22Rv1 (cell line): Measurements from ENCODE around the gene AUTS2.

ENCODE experiments used
- H3K27ac ChIP-seq: fragments of 450-650 bp; 2 replicates; pipeline ENCODE4 v1.5.1; 2017
- ZFX ChIP-seq: fragments of 450-650 bp; IDR thresholded peaks from 2 replicates; pipeline ENCODE4 v1.6.1; 2017; ENCODE audit warnings: antibody characterized with exemption, borderline replicate concordance
- TF ChIP-seq, protein P1 (sequence below): fragments of 450-650 bp; IDR thresholded peaks from 2 replicates; pipeline ENCODE4 v1.5.1; 2017; ENCODE audit warnings: mild to moderate bottlenecking

Gene AUTS2

DNA sequence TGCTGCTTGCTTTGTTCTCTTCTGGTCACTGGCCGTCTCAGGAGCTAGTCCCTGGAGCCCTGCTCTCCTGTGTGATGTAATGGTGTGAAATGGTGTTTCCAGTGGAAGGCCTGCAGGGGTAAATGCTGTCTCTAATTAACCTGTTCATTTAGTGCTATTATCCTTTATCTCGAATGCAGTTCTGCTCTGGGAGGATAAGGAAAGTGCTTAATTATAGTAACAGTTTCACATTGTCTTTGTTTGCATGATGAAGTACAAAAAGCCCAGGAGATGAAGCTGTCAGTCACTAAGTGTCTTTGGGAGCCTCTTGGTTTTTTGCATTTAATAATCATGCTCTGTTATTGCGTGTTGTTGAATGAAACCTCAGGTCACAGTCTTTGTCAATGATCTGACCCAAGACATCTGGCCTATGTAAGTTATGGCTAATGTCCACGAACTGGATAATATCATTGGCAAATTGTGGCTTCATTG, 778.3 kb downstream of the AUTS2 start:
- H3K27ac ChIP-seq = no peak overlapping the region
- TF ChIP-seq ZFX = no peak
- TF ChIP-seq, protein P1, sequence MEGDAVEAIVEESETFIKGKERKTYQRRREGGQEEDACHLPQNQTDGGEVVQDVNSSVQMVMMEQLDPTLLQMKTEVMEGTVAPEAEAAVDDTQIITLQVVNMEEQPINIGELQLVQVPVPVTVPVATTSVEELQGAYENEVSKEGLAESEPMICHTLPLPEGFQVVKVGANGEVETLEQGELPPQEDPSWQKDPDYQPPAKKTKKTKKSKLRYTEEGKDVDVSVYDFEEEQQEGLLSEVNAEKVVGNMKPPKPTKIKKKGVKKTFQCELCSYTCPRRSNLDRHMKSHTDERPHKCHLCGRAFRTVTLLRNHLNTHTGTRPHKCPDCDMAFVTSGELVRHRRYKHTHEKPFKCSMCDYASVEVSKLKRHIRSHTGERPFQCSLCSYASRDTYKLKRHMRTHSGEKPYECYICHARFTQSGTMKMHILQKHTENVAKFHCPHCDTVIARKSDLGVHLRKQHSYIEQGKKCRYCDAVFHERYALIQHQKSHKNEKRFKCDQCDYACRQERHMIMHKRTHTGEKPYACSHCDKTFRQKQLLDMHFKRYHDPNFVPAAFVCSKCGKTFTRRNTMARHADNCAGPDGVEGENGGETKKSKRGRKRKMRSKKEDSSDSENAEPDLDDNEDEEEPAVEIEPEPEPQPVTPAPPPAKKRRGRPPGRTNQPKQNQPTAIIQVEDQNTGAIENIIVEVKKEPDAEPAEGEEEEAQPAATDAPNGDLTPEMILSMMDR = no peak

DNA sequence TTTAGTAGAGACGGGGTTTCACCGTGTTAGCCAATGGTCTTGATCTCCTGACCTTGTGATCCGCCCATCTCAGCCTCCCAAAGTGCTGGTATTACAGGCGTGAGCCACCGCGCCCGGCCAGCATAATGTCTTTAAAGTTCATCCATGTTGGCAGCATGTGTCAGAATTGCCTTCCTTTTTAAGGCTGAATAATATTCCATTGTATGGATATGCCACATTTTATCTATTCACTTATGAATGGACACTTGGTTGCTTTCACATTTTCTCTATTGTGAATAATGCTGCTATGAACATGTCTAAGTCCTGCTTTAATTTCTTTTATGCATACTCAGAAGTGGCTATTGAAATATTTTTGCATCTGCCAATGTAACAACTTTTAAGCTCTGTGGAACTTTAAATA, 779.7 kb downstream of the AUTS2 start:
- no peak overlapping the region for H3K27ac ChIP-seq
- TF ChIP-seq, protein P1 = no peak
- TF ChIP-seq ZFX = no peak

DNA sequence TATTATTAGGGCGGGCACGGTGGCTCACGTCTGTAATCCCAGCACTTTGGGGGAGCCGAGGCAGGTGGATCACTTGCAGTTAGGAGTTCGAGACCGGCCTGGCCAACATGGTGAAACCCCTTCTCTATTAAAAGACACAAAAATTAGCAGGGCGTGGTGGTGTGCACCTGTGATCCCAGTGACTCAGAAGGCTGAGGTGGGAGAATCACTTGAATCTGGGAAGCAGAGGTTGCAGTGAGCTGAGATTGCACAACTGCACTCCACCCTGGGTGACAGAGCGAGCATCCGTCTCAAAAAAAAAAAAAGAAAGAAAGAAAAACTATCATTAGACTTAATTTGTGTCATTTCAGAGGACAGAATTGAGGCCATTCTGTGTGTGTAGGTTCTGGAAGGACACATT, 780.9 kb downstream of the AUTS2 start:
- TF ChIP-seq, protein P1 = no peak
- TF ChIP-seq ZFX = no peak
- H3K27ac ChIP-seq = no peak overlapping the region

GRCh38 chr7:70380421-70381015, 782.2 kb downstream of the AUTS2 start:
- no peak overlapping the region for H3K27ac ChIP-seq
- TF ChIP-seq, protein P1 = no peak
- no peak for TF ChIP-seq ZFX

DNA sequence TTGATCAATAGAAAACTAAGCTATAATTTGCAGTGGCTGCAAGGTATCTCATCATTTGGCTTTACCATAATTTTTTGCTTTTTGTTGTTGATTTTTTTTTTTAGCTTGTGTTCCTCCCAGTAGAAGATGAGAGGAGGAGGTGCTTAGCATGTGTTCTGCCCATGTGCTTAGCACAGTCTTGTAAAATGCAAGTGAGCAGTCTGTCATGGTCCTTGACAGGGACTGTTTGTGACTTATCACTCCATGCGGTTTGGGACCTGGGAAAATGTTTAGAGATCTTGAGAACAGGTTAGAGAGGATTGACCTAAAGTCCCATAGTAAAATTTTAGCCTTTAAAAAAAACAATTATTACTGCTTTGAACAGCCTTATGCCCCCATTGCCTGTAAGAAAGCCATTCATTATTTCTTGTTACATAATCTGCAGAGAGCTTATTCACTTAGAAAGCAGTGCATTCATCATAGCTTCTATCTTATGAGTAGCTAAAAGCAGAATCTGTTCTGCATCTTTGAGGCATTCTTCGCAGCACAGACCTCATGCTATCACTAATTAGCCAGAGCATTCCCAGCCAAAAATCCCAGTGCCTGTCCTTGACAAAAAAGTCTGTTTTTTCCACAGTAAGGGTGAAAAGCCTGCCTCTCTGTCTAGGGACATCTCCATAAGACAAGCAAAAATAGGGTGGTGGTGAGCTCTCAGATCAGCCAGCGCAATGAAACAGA, 784.9 kb downstream of the AUTS2 start:
- no peak overlapping the region for H3K27ac ChIP-seq
- no peak for TF ChIP-seq ZFX

- H3K27ac ChIP-seq = no peak overlapping the region
- TF ChIP-seq, protein P1 = no peak
- no peak for TF ChIP-seq ZFX
These were observed 785.7 kb downstream of the AUTS2 start for GRCh38 chr7:70384024-70384423.

- TF ChIP-seq ZFX = no peak
- TF ChIP-seq, protein P1 = no peak
- H3K27ac ChIP-seq = no peak overlapping the region
These were observed 786.6 kb downstream of the AUTS2 start for GRCh38 chr7:70384891-70385290.

DNA sequence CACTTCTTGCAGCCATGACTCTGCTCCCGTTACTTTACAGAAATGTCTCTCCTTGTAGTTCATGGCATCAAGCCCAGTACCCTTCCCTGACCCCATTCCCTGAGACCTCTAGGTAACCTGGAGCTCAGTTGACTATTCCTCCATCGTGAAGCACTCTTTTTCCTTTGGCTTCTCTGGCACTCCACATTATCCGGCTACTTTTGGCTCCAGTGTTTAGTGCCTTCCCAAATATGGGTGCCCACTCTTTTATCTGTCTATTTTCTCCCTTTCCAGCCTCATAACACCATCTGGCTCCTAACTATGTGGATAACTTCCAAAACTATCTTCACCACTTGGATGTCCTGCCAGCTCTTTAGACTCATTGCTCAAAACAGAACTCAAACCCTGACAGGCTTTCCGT, 788.9 kb downstream of the AUTS2 start:
- no peak overlapping the region for H3K27ac ChIP-seq
- no peak for TF ChIP-seq ZFX
- TF ChIP-seq, protein P1 = no peak
